Lung microvascular endothelial cell (primary cell): ENCODE results near the gene TFPT. TPM values are rescaled to one million over a fixed set of nuclear protein-coding genes. Genes with fewer than 3 reads are reported as not detected.
A peak's percentile ranks its signal among the peaks of the same experiment; 100 is the strongest.

Experiments
- DNase-seq, 2 donors: peaks; one replicate each; pipeline versions ENCODE4 v3.0.0 to v3.0.0-alpha.2; 2010; ENCODE audit warnings: low read depth in 2 of 2
- total RNA-seq: library from RNA; depleted of rRNA; stranded (reverse); fragments of >200 nt; gene quantifications from 2 replicates; pipeline ENCODE4 v1.2.1, GENCODE V29; 2014

TFPT gene, protein sequence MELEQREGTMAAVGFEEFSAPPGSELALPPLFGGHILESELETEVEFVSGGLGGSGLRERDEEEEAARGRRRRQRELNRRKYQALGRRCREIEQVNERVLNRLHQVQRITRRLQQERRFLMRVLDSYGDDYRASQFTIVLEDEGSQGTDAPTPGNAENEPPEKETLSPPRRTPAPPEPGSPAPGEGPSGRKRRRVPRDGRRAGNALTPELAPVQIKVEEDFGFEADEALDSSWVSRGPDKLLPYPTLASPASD
- 20.5 and 27.4 TPM in 2 replicates for total RNA-seq

GRCh38 chr19:54115109-54116063 is at the start of gene TFPT, which contains the start of gene PRPF31:
TSS of gene TFPT (minus strand) at chr19:54115657. CDS start at chr19:54115269, 388 bp downstream.
TSS of gene PRPF31 (plus strand) at chr19:54115754. CDS start at chr19:54118279, 2,525 bp downstream.
- DNase-seq, result peak; percentile 98 to 99

DNA sequence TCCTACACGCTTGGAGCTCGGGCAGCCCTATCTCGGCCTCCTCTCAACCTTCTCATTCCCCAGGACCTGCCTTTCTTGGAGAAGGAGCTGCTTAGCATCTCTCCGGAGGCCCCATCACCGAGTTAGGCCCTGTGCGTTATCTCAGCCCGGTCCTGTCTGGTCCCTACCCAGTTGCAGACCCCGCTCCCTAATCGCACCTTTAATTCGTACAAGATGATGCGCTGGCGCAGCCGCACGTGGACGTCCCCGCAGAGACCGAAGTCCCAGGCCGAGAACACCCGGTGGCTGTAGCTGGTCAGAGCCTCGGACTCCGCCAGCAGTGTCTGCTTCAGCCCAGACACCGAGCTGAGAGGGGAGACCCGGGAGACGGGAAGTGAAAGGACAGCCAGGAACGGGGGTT is 49.8 kb upstream of the TFPT start:
- DNase-seq, result no peak

DNA sequence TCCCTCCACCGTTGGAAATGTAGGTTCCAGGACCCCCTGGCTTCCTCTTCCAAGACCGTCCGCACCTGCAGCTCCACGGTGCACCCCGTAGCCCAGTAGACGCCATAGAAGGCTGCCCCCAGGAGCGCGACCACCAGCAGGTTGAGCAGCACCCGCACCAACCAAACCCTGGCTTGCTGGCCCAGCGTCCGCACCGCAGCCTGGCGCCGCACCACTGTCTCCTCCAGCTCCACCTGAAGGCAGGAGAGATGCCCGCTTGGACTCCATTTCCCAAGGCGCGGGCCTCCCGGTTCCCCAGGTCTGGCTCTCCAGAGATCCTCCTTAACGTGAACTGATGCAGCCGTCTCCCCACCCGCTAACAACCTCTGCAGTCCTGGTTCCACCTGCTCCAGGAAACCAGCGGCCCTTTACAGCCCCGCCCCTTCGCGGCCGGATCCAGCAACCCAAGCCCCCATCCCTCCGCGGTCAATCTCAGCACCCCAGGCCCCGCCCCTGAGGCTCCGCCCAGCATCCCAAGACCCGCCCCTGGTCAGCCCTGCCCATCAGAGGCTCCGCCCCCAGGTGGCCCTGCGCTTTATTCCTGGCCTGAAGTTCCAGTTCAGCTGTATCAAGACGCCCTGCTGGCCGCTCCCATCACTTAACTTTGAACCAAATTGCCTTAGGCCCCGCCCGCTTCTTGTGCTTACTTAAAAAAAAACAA is 49.1 kb upstream of the TFPT start:
- DNase-seq, result peak; percentile 47 to 54

DNA sequence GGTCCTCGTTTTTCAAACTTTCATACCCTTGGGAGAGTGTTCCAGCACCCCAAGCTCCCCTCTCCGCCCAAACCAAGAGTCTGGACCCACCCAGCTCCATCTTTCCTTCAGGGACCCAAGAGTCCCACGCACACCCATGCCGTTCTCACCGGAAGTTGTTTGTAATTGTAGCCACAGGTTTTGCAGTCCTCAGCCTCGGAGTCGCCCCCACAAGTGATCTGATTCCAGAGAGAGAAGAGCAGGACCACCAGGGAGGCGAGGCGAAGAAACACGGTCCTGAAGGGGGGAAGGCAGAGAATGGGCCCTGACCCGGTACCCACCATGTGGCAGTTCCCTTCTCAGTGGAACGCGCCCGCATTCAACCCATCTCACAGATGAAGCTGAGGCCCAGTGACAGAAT is 47.4 kb upstream of the TFPT start:
- DNase-seq, result no peak

GRCh38 chr19:54162241-54162805 is 46.9 kb upstream of the TFPT start:
- DNase-seq, result peak; percentile 76 to 79

DNA sequence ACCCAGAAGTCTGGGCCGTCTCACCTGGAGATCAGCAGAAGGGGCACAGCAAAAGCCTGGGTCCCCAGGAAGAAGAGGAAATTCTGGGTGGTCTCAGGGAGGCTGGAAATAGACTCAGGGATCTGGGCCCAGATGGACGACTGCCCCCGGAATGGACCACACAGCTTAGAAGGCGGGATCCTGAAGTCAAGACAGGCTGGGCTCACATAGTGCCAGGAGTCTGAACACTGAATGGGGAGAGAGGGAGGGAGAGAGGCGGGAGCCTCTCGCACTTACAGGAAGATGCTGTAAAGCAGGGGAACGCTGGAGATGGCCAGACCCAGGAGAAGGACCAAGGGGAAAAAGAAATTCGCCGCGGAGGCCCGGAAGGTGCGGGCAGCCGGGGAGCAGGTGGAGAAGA is 45.4 kb upstream of the TFPT start:
- DNase-seq, result no peak

DNA sequence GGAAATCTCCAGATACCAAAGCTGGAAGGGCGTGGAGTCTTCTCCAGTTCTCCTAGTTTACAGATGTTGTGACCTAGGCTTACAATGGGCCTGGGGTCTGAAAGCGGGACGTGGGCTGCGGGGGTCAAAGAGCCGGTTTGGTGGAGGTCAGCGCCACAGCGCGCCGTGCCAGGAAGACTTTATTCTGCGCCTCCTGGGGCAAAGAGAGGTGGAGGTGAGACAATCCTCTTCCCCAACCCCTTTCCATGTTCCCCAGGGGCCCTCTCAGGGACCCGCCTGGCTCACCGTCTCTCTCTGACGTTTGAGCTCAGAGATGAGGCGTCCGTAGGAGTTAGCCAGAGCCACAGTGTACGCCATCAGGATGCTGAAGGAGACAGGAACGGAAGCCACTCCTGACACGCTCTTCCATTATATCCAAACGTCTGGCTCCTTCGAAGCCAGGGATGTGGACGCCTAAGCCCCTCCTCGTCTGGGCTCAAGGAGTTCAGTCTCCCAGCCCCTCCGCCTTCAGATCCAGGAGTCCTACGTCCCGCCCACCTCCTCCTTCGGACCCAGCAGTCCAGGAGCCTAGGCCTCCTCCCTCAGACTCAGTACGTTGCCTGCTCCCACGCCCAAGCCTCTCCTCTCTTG is 44.8 kb upstream of the TFPT start:
- DNase-seq, result peak in 1 of 2 donors; percentile 57

DNA sequence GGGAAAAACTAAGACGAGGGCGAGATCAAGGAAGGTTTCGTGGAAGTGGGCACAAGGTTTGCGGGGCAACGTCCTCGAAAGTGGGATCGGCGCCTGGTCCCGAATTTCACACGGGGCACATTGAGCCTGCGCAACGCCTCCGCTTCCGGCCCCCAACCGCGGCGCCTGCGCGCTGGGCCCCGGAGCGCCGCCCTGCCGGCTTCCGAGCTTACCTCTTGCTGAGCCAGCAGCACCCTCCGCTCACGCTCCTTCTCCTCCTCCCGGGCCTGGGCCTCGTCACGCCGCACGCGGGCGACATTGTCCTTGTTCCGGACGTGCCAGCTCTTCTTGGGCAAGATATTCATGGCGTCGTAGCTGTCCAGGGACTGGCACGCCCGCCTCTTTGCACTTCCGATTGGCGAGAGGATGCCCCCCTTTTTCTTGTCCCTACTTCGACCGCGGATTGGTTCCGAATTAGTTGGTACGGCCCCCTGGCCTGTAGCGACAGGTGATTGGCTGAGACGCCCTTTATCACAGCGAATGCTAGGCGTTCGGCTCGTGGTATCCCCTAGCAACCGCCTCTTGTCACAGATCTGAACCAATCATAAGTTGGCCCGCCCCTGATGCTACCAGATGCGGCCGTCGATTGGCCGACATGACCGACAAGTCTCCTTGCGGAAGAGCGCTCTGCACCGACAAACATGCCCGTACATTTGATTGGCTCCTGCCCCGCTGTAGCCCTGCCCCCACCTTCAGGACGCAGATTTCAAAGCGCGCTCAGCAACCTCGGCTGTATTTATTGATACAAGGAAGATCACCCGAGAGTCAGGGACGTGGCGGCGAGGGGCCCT is 44.1 kb upstream of the TFPT start, which contains the start of gene LENG1:
Gene LENG1 (minus strand): TSS at position 370 of the 830 bp plus-strand sequence. CDS start 26 bp downstream, at position 344.
- peak; percentile 100 for DNase-seq

GRCh38 chr19:54158812-54159351 is 43.4 kb upstream of the TFPT start:
- peak; percentile 23 to 26 for DNase-seq

DNA sequence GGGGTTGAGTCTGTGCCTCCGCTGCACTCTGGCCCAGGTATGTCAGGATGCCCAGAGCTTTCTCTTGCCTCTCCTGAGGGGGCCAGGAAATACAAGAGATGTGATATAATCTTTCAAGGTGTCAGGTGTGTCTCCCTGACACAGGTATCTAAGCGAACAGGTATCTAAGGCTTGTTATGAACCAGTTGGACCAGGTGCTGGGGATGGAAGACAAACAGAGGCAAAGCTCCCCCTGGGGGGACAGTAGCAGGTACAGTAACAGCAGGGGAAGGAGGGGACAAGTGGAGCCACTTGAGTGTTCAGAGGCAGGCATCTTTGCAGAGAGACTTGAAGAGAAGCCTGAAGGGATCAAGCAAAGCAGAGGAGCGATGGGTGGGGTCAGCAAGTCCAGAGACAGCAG is 41.5 kb upstream of the TFPT start:
- no peak for DNase-seq

GRCh38 chr19:54156490-54156889 is 41.0 kb upstream of the TFPT start:
- no peak for DNase-seq

DNA sequence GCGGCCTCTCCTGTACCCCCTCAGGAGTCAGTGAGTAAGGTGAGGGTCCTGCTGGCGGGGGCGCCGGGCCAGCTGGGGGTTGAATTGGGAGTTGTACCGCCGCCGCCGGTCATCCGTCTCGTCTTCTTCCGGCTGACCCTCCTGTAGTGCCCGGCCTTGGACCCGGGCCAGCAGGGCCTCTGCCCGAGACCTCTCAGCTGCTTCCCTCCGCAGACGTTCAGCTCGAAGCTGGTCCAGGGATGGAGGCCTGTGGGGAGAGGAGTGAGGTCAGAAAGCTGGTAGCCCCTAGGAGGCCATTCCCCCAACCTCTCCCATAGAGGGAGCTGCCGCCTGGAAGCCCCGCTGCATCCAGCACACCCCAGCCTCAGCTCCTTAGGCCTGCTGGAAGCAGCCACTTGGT is 40.2 kb upstream of the TFPT start:
- peak in 1 of 2 donors; percentile 24 for DNase-seq

DNA sequence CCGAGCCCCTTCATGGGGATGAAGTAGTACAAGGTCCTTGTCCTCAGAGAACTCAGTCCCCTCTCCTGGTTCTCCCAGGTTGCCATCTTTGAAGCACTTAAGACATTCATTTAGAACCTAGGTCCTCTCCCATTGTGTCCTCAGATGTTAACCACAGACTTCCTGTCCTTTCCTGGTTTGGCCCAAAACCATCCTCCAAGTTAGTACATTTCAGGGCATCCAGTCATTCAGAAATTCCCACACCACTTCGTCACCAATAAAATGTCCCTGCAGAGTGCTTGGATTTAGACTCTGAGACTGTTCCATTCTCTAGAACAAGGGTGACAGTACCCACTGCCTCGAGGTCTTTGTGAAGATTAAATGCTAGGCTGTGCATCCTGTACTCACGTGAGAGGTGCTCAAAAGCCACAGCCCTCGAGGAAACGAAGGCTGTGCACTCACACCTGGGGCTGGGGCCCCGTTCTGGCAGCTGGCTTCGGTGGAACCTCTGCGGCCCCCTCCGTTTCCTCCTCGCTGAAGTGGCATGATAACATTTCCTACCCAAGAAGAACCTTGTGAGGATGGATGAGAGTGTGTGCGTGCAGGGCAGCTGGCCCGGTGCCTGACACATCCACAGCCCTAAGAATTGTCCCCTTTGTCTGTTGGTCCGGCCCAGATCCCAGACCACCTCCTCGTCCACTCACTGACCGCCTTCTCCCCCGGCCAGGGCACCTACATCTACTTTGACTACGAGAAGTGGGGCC is 39.3 kb upstream of the TFPT start:
- DNase-seq, result peak in 1 of 2 donors; percentile 54

- no peak for DNase-seq
These were observed 38.4 kb upstream of the TFPT start for GRCh38 chr19:54153731-54154326.

DNA sequence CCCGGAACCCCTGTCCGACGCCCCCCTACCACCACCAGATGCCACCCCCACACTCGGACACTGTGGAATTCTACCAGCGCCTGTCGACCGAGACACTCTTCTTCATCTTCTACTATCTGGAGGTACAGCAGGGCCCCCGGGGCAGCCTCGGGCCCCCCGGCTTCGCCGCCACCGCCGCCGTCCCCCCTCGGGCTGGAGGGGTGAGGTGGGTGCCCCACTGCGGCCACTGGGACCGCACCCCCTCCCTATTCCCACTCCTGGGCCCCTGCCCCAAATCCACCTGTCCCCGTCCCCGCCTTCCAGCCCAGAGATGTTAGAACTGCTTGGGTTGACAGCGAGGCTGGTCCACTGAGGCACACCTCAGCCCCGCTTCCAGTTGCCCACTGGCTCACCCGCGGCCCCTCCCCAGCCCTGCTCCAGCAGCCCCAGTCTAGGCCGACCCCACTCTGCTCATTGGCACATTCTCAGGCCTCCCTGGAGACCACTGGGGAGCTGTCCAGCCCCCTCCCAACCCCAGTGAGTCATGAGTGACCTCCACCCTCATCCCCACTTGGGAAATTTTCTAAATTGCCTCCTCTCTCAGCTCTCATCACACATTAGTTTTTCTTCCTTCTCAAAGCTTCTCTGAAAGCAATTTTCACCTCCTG is 37.5 kb upstream of the TFPT start:
- no peak for DNase-seq

- no peak for DNase-seq
These were observed 36.8 kb upstream of the TFPT start for GRCh38 chr19:54152267-54152666.

DNA sequence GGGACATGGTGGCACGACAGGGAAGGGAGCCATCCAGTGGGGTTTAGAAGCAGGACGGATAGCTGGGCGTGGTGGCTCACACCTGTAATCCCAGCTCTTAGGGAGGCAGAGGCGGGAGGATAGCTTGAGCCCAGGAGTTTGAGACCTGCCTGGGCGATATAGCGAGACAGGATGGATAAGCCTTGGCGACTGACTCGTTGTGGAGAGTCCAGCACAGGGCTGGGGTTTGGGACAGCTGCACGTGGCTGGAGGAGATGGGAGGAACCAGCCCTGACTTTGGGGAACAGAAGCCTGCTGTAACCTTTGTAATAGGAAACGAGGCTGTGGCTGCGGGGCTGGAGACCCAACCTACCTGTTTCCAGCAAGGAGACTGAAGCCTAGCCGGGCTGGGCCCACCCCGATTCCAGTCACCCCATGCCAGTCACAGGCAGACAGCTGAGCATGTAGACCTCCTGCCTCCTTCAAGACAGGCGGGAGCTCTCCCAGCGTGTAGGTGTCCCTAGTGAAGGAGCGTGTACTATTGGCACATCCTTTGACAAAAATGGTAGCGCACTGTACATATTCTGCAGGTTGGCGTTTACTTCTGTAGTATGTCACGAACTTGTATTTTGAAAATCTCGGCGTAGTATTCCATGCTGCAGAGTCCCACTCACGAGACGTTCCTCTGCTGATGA is 36.0 kb upstream of the TFPT start:
- DNase-seq, result no peak
